GM23338 (cell line): ENCODE results near the gene ASB11. TPM values are rescaled to one million over a fixed set of nuclear protein-coding genes. Genes with fewer than 3 reads are reported as not detected.
A peak's percentile ranks its signal among the peaks of the same experiment; 100 is the strongest.
"Not testable (repeated sequence)": the region's sequence is repeated elsewhere in the genome, so short reads cannot be mapped to it uniquely, and the experiment has no call there.

Source experiments
- ATAC-seq: fragments of 200-7000 bp; cut with Tn5 transposase; 3 replicates; pipeline ENCODE4 v1.9.1; 2020
- DNase-seq: peaks from one replicate; pipeline ENCODE4 v3.0.0-alpha.2; 2015; ENCODE audit warnings: low spot score
- H2AFZ ChIP-seq: fragments of 200-600 bp; sonication (generic); 2 replicates; pipeline ENCODE4 v1.8.0; 2016; ENCODE audit warnings: antibody characterized with exemption, mild to moderate bottlenecking, moderate library complexity
- H3F3A ChIP-seq: fragments of 200-600 bp; sonication (generic); replicated peaks from 2 replicates; pipeline ENCODE4 v1.8.0; 2017; ENCODE audit warnings: antibody characterized with exemption, mixed run types, low read depth
- H3K27ac ChIP-seq: fragments of 200-600 bp; sonication (generic); 2 replicates; pipeline ENCODE4 v1.6.1; 2016; ENCODE audit warnings: low read depth
- H3K27me3 ChIP-seq: fragments of 200-600 bp; sonication (generic); 2 replicates; pipeline ENCODE4 v1.8.0; 2016; ENCODE audit warnings: mild to moderate bottlenecking, mixed run types, moderate library complexity; ENCODE audit not compliant: insufficient read depth
- H3K36me3 ChIP-seq: fragments of 200-600 bp; sonication (generic); 2 replicates; pipeline ENCODE4 v1.8.0; 2016; ENCODE audit warnings: mild to moderate bottlenecking; ENCODE audit not compliant: insufficient read depth
- H3K4me1 ChIP-seq: fragments of 200-600 bp; sonication (generic); 2 replicates; pipeline ENCODE4 v1.8.0; 2016; ENCODE audit warnings: mild to moderate bottlenecking, moderate library complexity; ENCODE audit not compliant: insufficient read depth
- H3K4me2 ChIP-seq: fragments of 200-600 bp; sonication (generic); 2 replicates; pipeline ENCODE4 v1.7.1; 2017; ENCODE audit warnings: mixed run types
- H3K4me3 ChIP-seq: fragments of 200-600 bp; sonication (generic); 2 replicates; pipeline ENCODE4 v1.6.1; 2016; ENCODE audit warnings: mixed run types
- H3K79me2 ChIP-seq: fragments of 200-600 bp; sonication (generic); replicated peaks from 2 replicates; pipeline ENCODE4 v1.8.0; 2017; ENCODE audit warnings: mild to moderate bottlenecking; ENCODE audit not compliant: insufficient read depth
- H3K9me2 ChIP-seq: fragments of 200-600 bp; sonication (generic); 2 replicates; pipeline ENCODE4 v1.8.0; 2017; ENCODE audit not compliant: insufficient read depth
- H4K20me1 ChIP-seq: fragments of 200-600 bp; sonication (generic); replicated peaks from 2 replicates; pipeline ENCODE4 v1.8.0; 2017; ENCODE audit warnings: mild to moderate bottlenecking; ENCODE audit not compliant: insufficient read depth
- H3K27ac Mint-ChIP-seq: 2 replicates; pipeline ENCODE4 v1.8.0; 2020; ENCODE audit warnings: inconsistent platforms, mild to moderate bottlenecking, moderate library complexity, mixed read lengths
- H3K27me3 Mint-ChIP-seq: 3 replicates; pipeline ENCODE4 v1.8.0; 2022; ENCODE audit warnings: low read depth, mild to moderate bottlenecking, moderate library complexity, mixed read lengths, inconsistent platforms; ENCODE audit not compliant: insufficient read depth, poor library complexity
- H3K36me3 Mint-ChIP-seq: 3 replicates; pipeline ENCODE4 v1.8.0; 2021; ENCODE audit warnings: low read depth, mild to moderate bottlenecking, inconsistent platforms, moderate library complexity, mixed read lengths
- H3K4me1 Mint-ChIP-seq: 3 replicates; pipeline ENCODE4 v1.8.0; 2020; ENCODE audit warnings: mild to moderate bottlenecking, inconsistent platforms, mixed read lengths
- H3K4me3 Mint-ChIP-seq: 3 replicates; pipeline ENCODE4 v1.8.0; 2021; ENCODE audit warnings: moderate library complexity, mild to moderate bottlenecking, inconsistent platforms, mixed read lengths
- H3K9me3 Mint-ChIP-seq: 3 replicates; pipeline ENCODE4 v1.8.0; 2020; ENCODE audit warnings: moderate library complexity, mild to moderate bottlenecking, inconsistent platforms, mixed read lengths
- CREB1 ChIP-seq: fragments of 250-450 bp; sonication (Bioruptor Pico); IDR thresholded peaks from 2 replicates; pipeline ENCODE4 v1.5.0; 2020; ENCODE audit warnings: low read depth, mild to moderate bottlenecking, moderate library complexity
- CTCF ChIP-seq, 2 experiments: fragments of 200-600 bp in 1 of 2; sonication (generic) in 1 of 2; conservative IDR thresholded peaks; 2 replicates each; pipeline versions ENCODE4 v1.5.1 to v1.6.1; 2016 to 2017; ENCODE audit warnings: antibody characterized with exemption in 2 of 2, low read depth in 2 of 2, mild to moderate bottlenecking in 2 of 2, moderate library complexity in 1 of 2
- ETS1 ChIP-seq: IDR thresholded peaks from 2 replicates; pipeline ENCODE4 v1.6.1; 2016; ENCODE audit warnings: antibody characterized with exemption
- STAT1 ChIP-seq: IDR thresholded peaks from one replicate; pipeline ENCODE4 v1.6.1; 2016; ENCODE audit warnings: antibody characterized with exemption; ENCODE audit not compliant: unreplicated experiment
- ZNF114 ChIP-seq: fragments of 250-450 bp; sonication (Bioruptor Pico); IDR thresholded peaks from 2 replicates; pipeline ENCODE4 v1.5.0; 2020; ENCODE audit warnings: mild to moderate bottlenecking, moderate library complexity
- polyA plus RNA-seq: library from polyadenylated mRNA; unstranded; fragments of >200 nt; fragmentation: Nextera tagmentation; extraction: Ambion mirVana; gene quantifications from 2 replicates; pipeline ENCODE4 v1.2.1, GENCODE V29; 2016
- total RNA-seq: library from RNA; depleted of rRNA; stranded (reverse); fragments of >200 nt; shearing (Covaris generic); gene quantifications from 2 replicates; pipeline ENCODE4 v1.2.3, GENCODE V29; 2014

Gene ASB11
- total and polyA plus RNA-seq, 2 experiments from 2014 or later = not detected

- H3K27ac ChIP-seq = no peak overlapping the region
- H4K20me1 ChIP-seq = no peaks in the 10 kb centered on the region
- TF ChIP-seq CREB1 (CRISPR knock-in tag) = no peak
Observed at GRCh38 chrX:15310117-15310516, 5.3 kb downstream of the ASB11 start.

GRCh38 chrX:15305899-15306298, 9.5 kb downstream of the ASB11 start:
- DNase-seq, H3K36me3 ChIP-seq, H4K20me1 ChIP-seq, H3K9me2 ChIP-seq, H3K4me1 Mint-ChIP-seq, H3K79me2 ChIP-seq, H3K9me3 Mint-ChIP-seq, H3K4me3 Mint-ChIP-seq, H3K27me3 Mint-ChIP-seq, H3K27ac ChIP-seq, H3K4me3 ChIP-seq, H3K4me2 ChIP-seq, ATAC-seq, H3F3A ChIP-seq, H3K36me3 Mint-ChIP-seq, H3K4me1 ChIP-seq, H3K27me3 ChIP-seq, H2AFZ ChIP-seq, H3K27ac Mint-ChIP-seq: not testable (repeated sequence)

More at GRCh38 chrX:15310117-15310516, 5.3 kb downstream of the ASB11 start:
- Histone ChIP-seq H3K4me1 (no peaks in the 10 kb centered on the region), H3K9me2 (no peaks in the 10 kb centered on the region), H3F3A (no peaks in the 10 kb centered on the region), H3K36me3 (no peaks in the 10 kb centered on the region), H3K79me2 (no peaks in the 10 kb centered on the region), H3K4me2 (no peak overlapping the region), H3K27me3 (no peaks in the 10 kb centered on the region), H2AFZ (no peak overlapping the region), H3K4me3 (no peak overlapping the region)
- ATAC-seq (no peak), DNase-seq (no peak)
- no peaks in the 10 kb centered on the region for H3K9me3 Mint-ChIP-seq
- no peak overlapping the region for H3K4me3 Mint-ChIP-seq
- no peak overlapping the region for H3K27ac Mint-ChIP-seq
- no peaks in the 10 kb centered on the region for H3K36me3 Mint-ChIP-seq
- no peaks in the 10 kb centered on the region for H3K4me1 Mint-ChIP-seq
- H3K27me3 Mint-ChIP-seq = peaks cover 1% of the 10 kb centered on the region

GRCh38 chrX:15301924-15302323, 13.5 kb downstream of the ASB11 start:
- no peak overlapping the region for H3K27ac ChIP-seq
- no peaks in the 10 kb centered on the region for H3K27me3 ChIP-seq
- no peak overlapping the region for H3K4me2 ChIP-seq
- no peak overlapping the region for H3K4me3 Mint-ChIP-seq
- no peak overlapping the region for H2AFZ ChIP-seq
- no peaks in the 10 kb centered on the region for H3K36me3 Mint-ChIP-seq
- DNase-seq (no peak), ATAC-seq (no peak)
- no peaks in the 10 kb centered on the region for H3K27me3 Mint-ChIP-seq
- H3K9me2 ChIP-seq = no peaks in the 10 kb centered on the region
- no peaks in the 10 kb centered on the region for H3F3A ChIP-seq
- H3K4me1 ChIP-seq = no peaks in the 10 kb centered on the region
- no peak overlapping the region for H3K4me3 ChIP-seq
- no peaks in the 10 kb centered on the region for H3K36me3 ChIP-seq
- peaks cover 11% of the 10 kb centered on the region; the same call in 2 of the 3 replicates for H3K4me1 Mint-ChIP-seq
- no peaks in the 10 kb centered on the region for H3K9me3 Mint-ChIP-seq
- H3K79me2 ChIP-seq = no peaks in the 10 kb centered on the region
- H3K27ac Mint-ChIP-seq = no peak overlapping the region
- no peak for TF ChIP-seq CREB1 (CRISPR knock-in tag)
- TF ChIP-seq STAT1 = no peak
- no peak for TF ChIP-seq ZNF114 (CRISPR knock-in tag)
- no peaks in the 10 kb centered on the region for H4K20me1 ChIP-seq

- H3K27ac Mint-ChIP-seq = no peak overlapping the region
- no peaks in the 10 kb centered on the region for H3K27me3 ChIP-seq
- H3K79me2 ChIP-seq = no peaks in the 10 kb centered on the region
- H3K4me3 ChIP-seq = no peak overlapping the region
- H3K9me3 Mint-ChIP-seq = no peaks in the 10 kb centered on the region
- no peaks in the 10 kb centered on the region for H4K20me1 ChIP-seq
- no peak overlapping the region for H2AFZ ChIP-seq
- H3K4me3 Mint-ChIP-seq = no peak overlapping the region
- H3K9me2 ChIP-seq = no peaks in the 10 kb centered on the region
- ATAC-seq = no peak
- H3K36me3 Mint-ChIP-seq = no peaks in the 10 kb centered on the region
- peaks cover 11% of the 10 kb centered on the region; the same call in 2 of the 3 replicates for H3K4me1 Mint-ChIP-seq
- H3K36me3 ChIP-seq = no peaks in the 10 kb centered on the region
- TF ChIP-seq ETS1 = no peak
- peak; percentile 41 to 57 for TF ChIP-seq CTCF (conservative IDR thresholded peaks at IDR 0.05; ENCODE audit: low read depth in 2 of 2)
- H3F3A ChIP-seq = no peaks in the 10 kb centered on the region
- DNase-seq = peak; percentile 24
- no peak overlapping the region for H3K4me2 ChIP-seq
- no peaks in the 10 kb centered on the region for H3K4me1 ChIP-seq
- H3K27me3 Mint-ChIP-seq = no peaks in the 10 kb centered on the region
- no peak overlapping the region for H3K27ac ChIP-seq
Observed at GRCh38 chrX:15299941-15300851, 15.2 kb downstream of the ASB11 start.
